Effector memory CD8-positive, alpha-beta T cell (primary cell): ENCODE results near the gene ZFP64.
"Not testable (repeated sequence)": the region's sequence is repeated elsewhere in the genome, so short reads cannot be mapped to it uniquely, and the experiment has no call there.

Experiments
- ATAC-seq: fragments of 150-1000 bp; cut with Tn5 transposase; replicated peaks from 2 replicates; pipeline ENCODE4 v1.10.0; 2021; ENCODE audit warnings: mild to moderate bottlenecking, moderate library complexity
- DNase-seq, 3 experiments: peaks; one replicate each; pipeline ENCODE4 v3.0.0; 2021
- H3K27ac Mint-ChIP-seq, 2 donors: one replicate each; pipeline ENCODE4 v1.8.0; 2022; ENCODE audit warnings: mild to moderate bottlenecking in 2 of 2, mixed read lengths in 2 of 2, moderate library complexity in 2 of 2
- H3K27me3 Mint-ChIP-seq, 2 donors: one replicate each; pipeline ENCODE4 v1.8.0; 2022; ENCODE audit warnings: mixed read lengths in 2 of 2
- H3K36me3 Mint-ChIP-seq: one replicate; pipeline ENCODE4 v1.8.0; 2022; ENCODE audit warnings: mild to moderate bottlenecking, moderate library complexity, mixed read lengths; ENCODE audit not compliant: insufficient read depth
- H3K4me1 Mint-ChIP-seq, 2 donors: one replicate each; pipeline ENCODE4 v1.8.0; 2022; ENCODE audit warnings: low read depth in 2 of 2, mixed read lengths in 2 of 2
- H3K4me3 Mint-ChIP-seq, 2 donors: one replicate each; pipeline ENCODE4 v1.8.0; 2022; ENCODE audit warnings: mild to moderate bottlenecking in 2 of 2, mixed read lengths in 2 of 2, moderate library complexity in 2 of 2
- H3K9me3 Mint-ChIP-seq, 2 donors: one replicate each; pipeline ENCODE4 v1.8.0; 2022; ENCODE audit warnings: mixed read lengths in 2 of 2
- total RNA-seq, 9 experiments: gene quantifications; one replicate each; lab custom pipeline; 2026; lab: John Stamatoyannopoulos, UW

Gene ZFP64
- 7.9 to 17.1 (median 11.0) reads per million in 9 experiments for total RNA-seq

DNA sequence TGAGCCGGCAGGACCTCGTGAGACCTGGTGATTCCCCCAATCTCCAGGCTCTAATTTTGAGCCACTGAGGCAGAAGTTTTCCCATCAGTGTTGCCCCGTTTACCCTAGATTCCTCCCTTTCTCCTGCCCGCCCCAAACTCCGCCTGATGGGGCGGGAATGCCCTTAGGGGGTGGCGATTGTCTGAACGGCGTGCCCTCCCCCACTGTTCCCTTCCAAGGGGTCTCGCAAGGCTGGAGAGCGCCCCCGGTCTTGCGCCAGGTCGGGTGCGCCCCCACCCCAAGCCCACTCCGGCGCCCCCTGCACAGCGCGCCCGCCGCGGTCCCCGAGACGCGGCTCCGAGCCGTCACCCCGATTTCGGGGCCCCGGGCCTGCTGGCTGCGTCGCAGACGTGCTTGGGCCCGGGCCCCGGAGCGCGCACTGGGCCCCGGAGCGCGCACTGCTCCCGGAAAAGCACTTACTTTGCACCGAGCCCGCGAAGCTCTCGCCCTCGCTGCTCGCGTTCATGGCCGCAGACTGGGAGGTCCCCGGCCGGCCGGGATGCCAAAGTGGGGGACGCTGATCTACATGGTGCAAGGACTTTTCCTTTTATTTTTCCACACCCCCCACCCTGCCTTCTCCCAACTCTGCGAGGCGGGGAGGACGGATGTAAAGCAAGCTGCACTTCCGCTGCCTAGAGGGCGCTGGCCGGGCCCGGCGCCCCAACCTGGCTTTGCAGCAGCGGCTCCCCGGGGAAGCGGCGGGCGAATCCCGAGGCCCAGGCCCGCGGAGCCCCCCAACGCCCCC is at the start of gene ZFP64:
Gene ZFP64, minus strand, starts transcription at position 648 of the 784 bp plus-strand sequence. Its CDS starts 143 bp downstream, at position 505.
- H3K36me3 Mint-ChIP-seq, result peaks cover 9% of the 10 kb centered on the region
- peak within 1 kb of the TSS; percentile 89 to 92 for H3K4me3 Mint-ChIP-seq
- ATAC-seq (peak; percentile 81), DNase-seq (peak; percentile 60 to 73 (median 63))
- H3K27me3 Mint-ChIP-seq, result no peaks in the 10 kb centered on the region
- peak within 1 kb of the TSS; percentile 88 to 92 for H3K27ac Mint-ChIP-seq
- peaks cover 10 to 12% of the 10 kb centered on the region in 2 donors for H3K4me1 Mint-ChIP-seq
- H3K9me3 Mint-ChIP-seq, result no peaks in the 10 kb centered on the region

DNA sequence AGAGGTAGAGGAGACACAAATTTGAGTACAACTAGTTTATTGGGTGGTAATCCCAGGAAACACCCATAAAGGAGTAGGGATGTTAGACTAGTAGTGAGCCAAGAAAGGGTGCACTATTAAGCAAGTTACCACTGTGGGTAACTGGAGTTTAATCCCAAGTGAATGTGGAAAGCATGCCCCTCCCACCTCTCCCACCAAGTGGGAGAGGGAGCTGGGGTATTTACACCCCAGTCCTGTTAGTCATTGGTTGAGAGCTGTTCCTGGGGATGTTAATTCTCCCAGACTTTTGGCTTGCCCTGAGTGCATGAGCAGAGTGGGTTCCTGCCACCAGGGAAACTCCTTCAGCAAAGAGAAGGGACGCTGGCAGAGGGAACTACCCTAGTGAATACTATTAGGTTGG is 49.2 kb upstream of the ZFP64 start:
- no peak for DNase-seq
- Mint-ChIP-seq H3K9me3 (no peaks in the 10 kb centered on the region), H3K27ac (no peak overlapping the region), H3K27me3 (peaks cover 17 to 33% of the 10 kb centered on the region in 2 donors), H3K4me3 (no peak overlapping the region), H3K36me3 (no peaks in the 10 kb centered on the region), H3K4me1 (no peaks in the 10 kb centered on the region)
- no peak for ATAC-seq

DNA sequence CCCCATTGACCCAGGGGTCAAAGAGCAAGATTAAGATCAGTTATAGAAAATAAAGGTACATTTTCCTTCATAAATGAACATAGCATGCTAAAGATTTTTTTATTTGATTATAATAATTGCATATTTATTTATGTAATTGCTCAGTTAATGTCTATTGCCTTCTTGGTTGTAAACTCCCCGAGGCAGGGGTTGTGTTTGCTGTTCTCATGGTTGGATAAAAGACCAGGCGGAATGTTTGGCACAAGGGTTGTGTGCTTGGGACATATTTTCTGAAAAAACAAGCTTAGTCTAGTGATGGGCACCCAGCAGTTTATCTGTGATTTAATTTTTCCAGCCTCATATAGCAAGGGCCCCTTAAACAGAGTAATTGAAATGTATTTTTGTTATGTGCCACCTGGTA is 47.5 kb upstream of the ZFP64 start:
- DNase-seq (no peak), ATAC-seq (no peak)
- H3K27me3 Mint-ChIP-seq, result peaks cover 17 to 44% of the 10 kb centered on the region in 2 donors
- H3K36me3 Mint-ChIP-seq, result no peaks in the 10 kb centered on the region
- H3K4me3 Mint-ChIP-seq, result no peak overlapping the region
- no peak overlapping the region for H3K27ac Mint-ChIP-seq
- H3K9me3 Mint-ChIP-seq, result no peaks in the 10 kb centered on the region
- no peaks in the 10 kb centered on the region for H3K4me1 Mint-ChIP-seq

DNA sequence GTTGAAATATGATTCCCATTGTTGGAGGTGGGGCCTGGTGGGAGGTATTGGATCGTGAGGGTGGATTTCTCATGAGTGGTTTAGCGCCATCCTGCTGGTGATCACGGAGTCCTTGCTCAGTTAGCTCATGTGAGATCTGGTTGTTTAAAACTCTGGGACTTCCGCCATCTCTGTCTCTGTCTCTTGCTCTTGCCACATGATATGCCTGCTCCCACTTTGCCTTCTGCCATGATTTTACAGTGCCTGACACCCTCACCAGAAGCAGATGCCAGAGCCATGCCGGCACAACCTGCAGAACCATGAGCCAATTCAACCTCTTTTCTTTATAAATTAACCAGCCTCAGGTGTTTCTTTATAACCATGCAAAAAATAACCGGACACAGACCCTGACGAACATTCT is 44.7 kb upstream of the ZFP64 start:
- ATAC-seq (no peak), DNase-seq (no peak)
- Mint-ChIP-seq H3K4me1 (no peaks in the 10 kb centered on the region), H3K4me3 (no peak overlapping the region), H3K36me3 (no peaks in the 10 kb centered on the region), H3K9me3 (no peaks in the 10 kb centered on the region), H3K27me3 (peaks cover 23 to 53% of the 10 kb centered on the region in 2 donors), H3K27ac (no peak overlapping the region)

DNA sequence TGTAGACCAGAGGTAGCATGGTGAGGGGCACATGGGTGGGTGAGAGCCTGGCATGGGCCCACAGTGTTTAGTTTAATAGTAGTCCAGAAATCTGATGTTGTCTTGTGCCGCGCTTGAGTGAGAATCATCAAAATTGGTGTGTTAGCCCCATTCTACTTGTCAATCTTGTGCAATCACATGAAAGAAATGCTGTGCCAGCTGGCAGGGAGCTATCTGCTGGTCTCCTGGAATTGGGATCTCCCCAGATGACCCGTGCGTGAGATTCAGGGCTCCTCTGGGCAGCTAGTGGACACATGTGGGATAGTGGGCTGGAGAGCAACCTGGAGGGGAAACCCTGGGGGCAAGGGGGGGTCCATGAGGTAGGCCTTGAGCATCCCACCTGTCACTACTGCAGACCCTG is 43.5 kb upstream of the ZFP64 start:
- ATAC-seq (no peak), DNase-seq (no peak)
- Mint-ChIP-seq H3K27me3 (peaks cover 20 to 42% of the 10 kb centered on the region in 2 donors), H3K9me3 (no peaks in the 10 kb centered on the region), H3K4me1 (no peaks in the 10 kb centered on the region), H3K4me3 (no peak overlapping the region), H3K27ac (no peak overlapping the region), H3K36me3 (no peaks in the 10 kb centered on the region)

DNA sequence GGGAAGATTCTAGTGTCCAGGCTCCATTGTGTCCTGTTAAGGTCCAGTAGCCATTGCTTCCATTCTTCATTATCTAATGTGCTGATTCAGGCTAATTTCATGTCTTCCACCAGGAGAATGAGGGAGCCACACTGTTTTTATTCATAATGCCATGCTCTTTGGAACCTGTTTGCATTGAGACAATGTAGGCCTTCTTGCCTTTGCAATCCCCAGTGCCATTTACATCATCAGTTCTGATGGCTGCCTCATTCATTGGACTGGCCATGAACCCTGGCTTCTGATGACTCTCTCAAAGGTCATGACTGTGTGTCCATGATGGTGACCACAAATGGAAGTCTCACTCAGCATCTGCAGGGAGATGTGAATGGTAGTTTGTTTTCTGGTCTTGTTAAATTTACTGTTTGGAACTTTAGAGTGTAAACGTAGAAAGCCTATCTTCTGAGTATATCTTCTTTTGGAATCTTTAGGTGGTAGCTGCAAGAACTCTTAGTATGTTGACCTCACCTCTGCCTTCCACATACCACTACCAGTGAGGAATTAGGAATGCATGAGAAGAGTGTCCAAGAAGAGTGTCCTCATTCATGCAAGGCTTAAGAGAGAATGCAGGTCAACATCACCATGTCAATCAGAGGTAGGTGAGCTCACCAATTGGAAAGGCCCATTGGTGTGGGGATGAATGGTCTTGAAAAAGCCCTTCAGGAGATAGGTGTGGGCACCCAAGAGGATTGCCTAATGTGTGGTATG is 42.9 kb upstream of the ZFP64 start:
- Mint-ChIP-seq H3K9me3 (no peaks in the 10 kb centered on the region), H3K27ac (no peak overlapping the region), H3K4me3 (no peak overlapping the region), H3K4me1 (no peaks in the 10 kb centered on the region), H3K36me3 (no peaks in the 10 kb centered on the region), H3K27me3 (peaks cover 16 to 39% of the 10 kb centered on the region in 2 donors)
- ATAC-seq, result no peak
- DNase-seq, result no peak

DNA sequence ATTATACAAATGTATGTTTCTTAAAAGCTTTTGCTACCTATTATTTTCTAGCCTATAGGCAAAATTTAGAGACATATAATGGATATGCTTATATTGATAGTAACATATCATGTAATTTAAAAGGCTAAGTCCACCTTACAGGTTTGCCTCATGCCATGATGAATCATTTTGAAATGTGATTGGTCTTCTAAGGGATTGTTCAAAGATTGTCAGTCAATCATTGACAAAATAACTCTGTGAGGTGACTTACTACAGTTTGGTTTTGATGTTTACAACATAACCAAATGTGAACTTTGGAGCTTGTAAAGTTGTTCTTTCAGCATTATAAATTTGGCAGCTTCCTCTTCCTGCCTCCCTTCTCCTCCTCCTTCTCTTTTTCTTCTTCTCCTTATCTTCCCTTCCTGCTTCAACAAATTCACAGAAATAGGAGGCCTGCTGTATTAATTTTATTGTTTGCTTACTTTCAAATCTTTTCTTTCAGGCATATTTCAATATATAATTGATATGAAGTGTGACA is 39.7 kb upstream of the ZFP64 start:
- DNase-seq (no peak), ATAC-seq (no peak)
- no peaks in the 10 kb centered on the region for H3K9me3 Mint-ChIP-seq
- H3K36me3 Mint-ChIP-seq, result no peaks in the 10 kb centered on the region
- H3K4me3 Mint-ChIP-seq, result no peak overlapping the region
- peaks cover 22 to 51% of the 10 kb centered on the region in 2 donors for H3K27me3 Mint-ChIP-seq
- no peak overlapping the region for H3K27ac Mint-ChIP-seq
- no peaks in the 10 kb centered on the region for H3K4me1 Mint-ChIP-seq

DNA sequence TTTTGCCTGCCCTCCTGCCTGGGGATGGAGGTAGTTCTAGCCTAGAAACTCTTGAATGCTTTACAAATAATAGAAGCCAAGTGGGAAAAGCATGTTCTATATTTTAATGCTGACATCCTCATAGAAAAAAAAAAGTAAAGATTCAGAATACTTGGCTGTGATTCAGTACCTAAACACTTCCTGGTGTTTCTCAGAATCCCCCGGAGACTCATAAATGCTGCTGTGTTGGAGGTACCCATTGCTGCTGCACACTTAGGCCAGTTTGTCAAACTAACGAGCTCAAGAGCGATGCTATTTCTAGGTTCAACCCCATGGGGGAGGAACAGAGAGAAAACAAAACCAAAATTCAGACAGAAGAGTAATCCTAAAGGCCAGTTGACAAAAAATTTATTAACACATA is 38.8 kb upstream of the ZFP64 start:
- Mint-ChIP-seq H3K27me3 (peaks cover 24 to 49% of the 10 kb centered on the region in 2 donors), H3K4me3 (no peak overlapping the region), H3K4me1 (no peaks in the 10 kb centered on the region), H3K36me3 (no peaks in the 10 kb centered on the region), H3K9me3 (no peaks in the 10 kb centered on the region), H3K27ac (no peak overlapping the region)
- ATAC-seq (no peak), DNase-seq (no peak)

DNA sequence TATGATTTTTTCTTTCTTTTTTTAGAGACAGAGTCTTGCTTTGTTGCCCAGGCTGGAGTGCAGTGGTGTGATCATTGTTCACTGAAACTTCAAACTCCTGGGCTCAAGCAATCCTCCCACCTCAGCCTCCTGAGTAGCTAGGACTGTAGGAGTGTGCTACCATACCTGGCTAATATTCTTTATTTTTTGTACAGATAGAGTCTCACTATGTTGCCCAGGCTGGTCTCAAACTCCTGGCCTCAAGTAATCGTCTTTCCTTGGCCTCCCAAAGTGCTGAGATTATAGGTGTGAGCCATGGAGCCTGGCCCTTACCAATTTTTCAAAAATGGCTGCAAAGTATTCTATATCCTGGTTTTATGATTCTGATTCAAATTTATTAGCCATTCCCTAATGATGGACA is 37.8 kb upstream of the ZFP64 start:
- DNase-seq, H3K4me1 Mint-ChIP-seq, H3K36me3 Mint-ChIP-seq, H3K27ac Mint-ChIP-seq, H3K4me3 Mint-ChIP-seq, ATAC-seq, H3K9me3 Mint-ChIP-seq: not testable (repeated sequence)
- peaks cover 24 to 48% of the 10 kb centered on the region in 2 donors for H3K27me3 Mint-ChIP-seq

DNA sequence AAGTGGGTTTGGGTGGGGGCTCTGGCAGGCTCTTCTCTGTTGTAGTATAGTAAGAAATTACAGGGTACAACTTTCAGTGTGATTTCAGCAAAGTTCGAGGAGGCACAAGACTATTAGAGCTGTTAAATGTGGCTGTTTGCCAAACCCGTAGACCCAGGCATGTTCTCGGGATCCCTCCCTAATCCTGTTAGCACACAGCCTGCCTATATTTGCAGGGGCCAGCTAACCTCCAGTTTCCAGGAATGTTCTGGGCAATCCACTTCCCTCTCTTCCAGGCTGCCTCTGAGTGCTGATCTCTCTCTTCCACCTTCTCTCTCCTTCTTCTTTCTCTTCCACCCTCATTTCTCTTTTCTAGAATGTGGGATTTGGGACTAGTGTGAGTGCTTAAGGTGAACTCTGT is 34.8 kb upstream of the ZFP64 start:
- no peak for ATAC-seq
- Mint-ChIP-seq H3K36me3 (no peaks in the 10 kb centered on the region), H3K4me3 (no peak overlapping the region), H3K27me3 (peaks cover 29 to 36% of the 10 kb centered on the region in 2 donors), H3K4me1 (no peaks in the 10 kb centered on the region), H3K9me3 (peaks cover 0 to 4% of the 10 kb centered on the region in 2 donors), H3K27ac (no peak overlapping the region)
- no peak for DNase-seq

DNA sequence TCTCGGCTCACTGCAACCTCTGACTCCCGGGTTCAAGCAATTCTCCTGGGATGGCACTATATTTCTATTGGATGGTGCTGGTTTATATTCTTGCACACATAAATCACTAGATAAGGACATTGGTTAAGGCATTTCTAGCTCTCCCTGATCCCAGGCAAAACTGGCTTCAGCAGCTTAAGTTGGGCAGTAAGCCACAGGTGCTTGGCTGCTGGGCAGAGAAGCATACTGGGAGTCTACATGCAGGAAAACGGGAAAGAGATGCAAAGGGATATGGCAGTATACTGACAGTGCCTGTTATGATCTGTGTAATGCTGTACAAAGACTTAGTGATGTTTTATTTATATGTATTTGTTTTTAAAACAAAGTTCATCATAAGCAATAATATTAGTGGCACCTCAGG is 33.3 kb upstream of the ZFP64 start:
- no peaks in the 10 kb centered on the region for H3K4me1 Mint-ChIP-seq
- DNase-seq (no peak), ATAC-seq (no peak)
- H3K27ac Mint-ChIP-seq, result no peak overlapping the region
- H3K4me3 Mint-ChIP-seq, result no peak overlapping the region
- H3K9me3 Mint-ChIP-seq, result peaks cover 0 to 5% of the 10 kb centered on the region in 2 donors
- no peaks in the 10 kb centered on the region for H3K36me3 Mint-ChIP-seq
- H3K27me3 Mint-ChIP-seq, result peaks cover 29 to 48% of the 10 kb centered on the region in 2 donors

DNA sequence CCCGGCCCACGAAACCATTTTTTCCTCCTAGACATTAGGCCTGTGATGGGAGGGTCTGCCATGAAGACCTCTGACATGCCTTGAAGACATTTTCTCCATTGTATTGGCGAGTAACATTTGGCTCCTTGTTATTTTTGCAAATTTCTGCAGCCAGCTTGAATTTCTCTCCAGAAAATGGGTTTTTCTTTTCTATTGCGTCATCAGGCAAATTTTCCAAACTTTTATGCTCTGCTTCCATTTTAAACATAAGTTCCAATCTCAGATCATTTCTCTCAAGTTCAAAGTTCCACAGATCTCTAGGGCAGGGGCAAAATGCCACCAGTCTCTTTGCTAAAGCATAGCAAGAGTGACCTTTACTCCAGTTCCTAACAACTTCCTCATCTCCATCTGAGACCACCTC is 29.8 kb upstream of the ZFP64 start:
- H3K4me3 Mint-ChIP-seq, H3K27ac Mint-ChIP-seq, ATAC-seq, H3K36me3 Mint-ChIP-seq, H3K4me1 Mint-ChIP-seq, H3K9me3 Mint-ChIP-seq, DNase-seq: not testable (repeated sequence)
- peaks cover 28 to 53% of the 10 kb centered on the region in 2 donors for H3K27me3 Mint-ChIP-seq

DNA sequence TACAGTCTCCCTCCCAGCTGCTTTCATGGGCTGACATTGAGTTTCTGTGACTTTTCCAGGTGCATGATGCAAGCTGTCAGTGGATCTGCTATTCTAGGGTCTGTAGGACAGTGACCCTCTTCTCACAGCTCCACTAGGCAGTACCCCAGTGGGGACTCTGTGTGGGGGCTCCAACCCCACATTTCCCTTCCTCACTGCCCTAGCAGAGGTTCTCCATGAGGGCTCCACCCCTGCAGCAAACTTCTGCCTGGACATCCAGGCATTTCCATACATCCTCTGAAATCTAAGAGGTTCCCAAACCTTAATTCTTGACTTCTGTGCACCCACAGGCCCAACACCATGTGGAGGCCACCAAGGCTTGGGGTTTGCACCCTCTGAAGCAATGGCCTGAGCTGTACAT is 29.3 kb upstream of the ZFP64 start:
- not testable (repeated sequence) for ATAC-seq, H3K4me1 Mint-ChIP-seq, H3K27ac Mint-ChIP-seq, H3K4me3 Mint-ChIP-seq, H3K36me3 Mint-ChIP-seq, DNase-seq, H3K9me3 Mint-ChIP-seq
- peaks cover 25 to 50% of the 10 kb centered on the region in 2 donors for H3K27me3 Mint-ChIP-seq

DNA sequence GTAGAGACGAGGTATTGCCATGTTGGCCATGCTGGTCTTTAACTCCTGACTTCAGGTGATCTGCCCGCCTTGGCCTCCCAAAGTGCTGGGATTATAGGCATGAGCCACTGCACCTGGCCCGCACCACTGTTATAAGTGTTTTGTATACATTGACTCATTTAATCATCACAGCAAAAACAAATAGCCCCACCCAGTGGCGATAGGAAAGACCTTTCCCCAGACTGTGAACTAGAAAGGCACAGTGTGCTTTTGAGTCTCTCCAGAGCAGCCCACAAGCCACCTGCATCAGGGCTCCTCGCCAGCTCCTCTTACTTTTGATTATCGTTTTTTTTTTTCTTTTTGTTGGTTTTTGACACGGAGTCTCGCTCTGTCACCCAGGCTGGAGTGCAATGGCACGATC is 27.9 kb upstream of the ZFP64 start:
- Mint-ChIP-seq H3K9me3 (peaks cover 0 to 5% of the 10 kb centered on the region in 2 donors), H3K4me1 (no peaks in the 10 kb centered on the region), H3K27ac (no peak overlapping the region), H3K36me3 (no peaks in the 10 kb centered on the region), H3K27me3 (peaks cover 33 to 55% of the 10 kb centered on the region in 2 donors), H3K4me3 (no peak overlapping the region)
- no peak for DNase-seq
- ATAC-seq, result no peak
